Gastroesophageal sphincter (tissue), 4 donors: ENCODE measurements around the gene PCGF5. TPM values are rescaled to one million over a fixed set of nuclear protein-coding genes. Genes with fewer than 3 reads are reported as not detected.
"Not testable (repeated sequence)": the region's sequence is repeated elsewhere in the genome, so short reads cannot be mapped to it uniquely, and the experiment has no call there.

Experiments
- ATAC-seq: fragments of 150-250 bp; one replicate; pipeline ENCODE4 v1.9.1; 2016; ENCODE audit warnings: mild to moderate bottlenecking, moderate library complexity
- H3K27ac ChIP-seq, 4 donors: fragments of 200-600 bp; sonication (generic) in 3 of 4; 1 replicate in 3 of 4; 2 replicates in 1 of 4; pipeline ENCODE4 v1.5.1; 2016 to 2019
- H3K27me3 ChIP-seq: fragments of 200-600 bp; sonication (generic); one replicate; pipeline ENCODE4 v1.5.1; 2019
- H3K36me3 ChIP-seq, 2 donors: fragments of 200-600 bp; sonication (generic); one replicate each; pipeline ENCODE4 v1.5.1; 2019; ENCODE audit warnings: control low read depth in 1 of 2
- H3K4me1 ChIP-seq, 3 donors: fragments of 200-600 bp; sonication (generic); 1 replicate in 2 of 3; 2 replicates in 1 of 3; pipeline ENCODE4 v1.5.1; 2016 to 2019; ENCODE audit warnings: control low read depth in 2 of 3
- H3K4me3 ChIP-seq, 2 donors: fragments of 200-600 bp; sonication (generic); one replicate each; pipeline ENCODE4 v1.5.1; 2019; ENCODE audit warnings: mild to moderate bottlenecking in 1 of 2, moderate library complexity in 1 of 2
- H3K9me3 ChIP-seq, 3 donors: fragments of 200-600 bp; sonication (generic); one replicate each; pipeline ENCODE4 v1.5.1; 2017 to 2019; ENCODE audit warnings: control low read depth in 2 of 3
- EP300 ChIP-seq: sonication (generic); formaldehyde crosslinking; IDR thresholded peaks from one replicate; pipeline ENCODE4 v1.6.1; 2017; ENCODE audit warnings: antibody characterized with exemption, mild to moderate bottlenecking
- POLR2A ChIP-seq, 2 donors: fragments of 450-650 bp; IDR thresholded peaks; one replicate each; pipeline ENCODE4 v1.6.1; 2017; ENCODE audit warnings: antibody characterized with exemption in 2 of 2, mild to moderate bottlenecking in 2 of 2, moderate library complexity in 1 of 2
- POLR2AphosphoS5 ChIP-seq: sonication (generic); formaldehyde crosslinking; IDR thresholded peaks from one replicate; pipeline ENCODE4 v1.6.1; 2017; ENCODE audit warnings: antibody characterized with exemption
- WGBS, 2 donors: methylation state at CpG; one replicate each; pipeline ENCODE4 v1.1.5; 2018; ENCODE audit warnings: low coverage in 1 of 2; 5-methylcytosine and 5-hydroxymethylcytosine counted together
- total RNA-seq, 4 donors: library from RNA; depleted of rRNA; stranded (reverse); fragments of >200 nt; gene quantifications; one replicate each; pipeline ENCODE4 v1.1.0, GENCODE V29; 2016
- TF ChIP-seq, protein P1 (sequence below), 4 experiments: fragments of 200-600 bp in 2 of 4; fragments of 450-650 bp in 2 of 4; sonication (generic) in 1 of 4; IDR thresholded peaks; one replicate each; pipeline ENCODE4 v1.5.1; 2017 to 2019; ENCODE audit warnings: antibody characterized with exemption in 4 of 4, mild to moderate bottlenecking in 2 of 4, moderate library complexity in 2 of 4

PCGF5 gene
- total RNA-seq, 4 donors from 2014 or later = 51.5 to 81.6 (median 66.1) TPM

DNA sequence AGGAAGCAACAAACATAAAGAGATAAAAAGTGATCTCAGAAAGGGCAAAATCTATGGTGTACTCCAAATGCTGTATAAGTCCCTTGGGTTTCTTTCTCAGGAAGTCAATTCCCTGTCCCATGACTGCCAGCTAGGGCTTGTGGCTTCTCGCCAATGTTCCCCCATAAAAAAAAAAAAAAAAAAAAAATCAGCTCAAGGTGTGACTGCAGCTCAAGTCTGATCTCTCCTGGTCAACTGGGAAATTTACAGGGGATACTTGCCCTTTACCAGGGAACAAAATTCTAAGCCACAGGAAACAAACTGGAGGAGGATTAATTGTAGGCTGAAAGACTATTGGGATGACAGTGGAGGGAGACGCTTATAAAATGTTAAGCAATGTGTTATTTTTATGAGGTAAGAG, 76.0 kb downstream of the PCGF5 start:
- Histone ChIP-seq H3K4me3 (no peak overlapping the region), H3K27me3 (peaks cover 8% of the 10 kb centered on the region), H3K9me3 (no peaks in the 10 kb centered on the region), H3K36me3 (no peaks in the 10 kb centered on the region), H3K4me1 (peaks cover 0 to 14% (median 0%) of the 10 kb centered on the region in 3 donors), H3K27ac (no peak overlapping the region)
- no peak for TF ChIP-seq POLR2A (IDR thresholded peaks at IDR 0.05)
- TF ChIP-seq, protein P1, sequence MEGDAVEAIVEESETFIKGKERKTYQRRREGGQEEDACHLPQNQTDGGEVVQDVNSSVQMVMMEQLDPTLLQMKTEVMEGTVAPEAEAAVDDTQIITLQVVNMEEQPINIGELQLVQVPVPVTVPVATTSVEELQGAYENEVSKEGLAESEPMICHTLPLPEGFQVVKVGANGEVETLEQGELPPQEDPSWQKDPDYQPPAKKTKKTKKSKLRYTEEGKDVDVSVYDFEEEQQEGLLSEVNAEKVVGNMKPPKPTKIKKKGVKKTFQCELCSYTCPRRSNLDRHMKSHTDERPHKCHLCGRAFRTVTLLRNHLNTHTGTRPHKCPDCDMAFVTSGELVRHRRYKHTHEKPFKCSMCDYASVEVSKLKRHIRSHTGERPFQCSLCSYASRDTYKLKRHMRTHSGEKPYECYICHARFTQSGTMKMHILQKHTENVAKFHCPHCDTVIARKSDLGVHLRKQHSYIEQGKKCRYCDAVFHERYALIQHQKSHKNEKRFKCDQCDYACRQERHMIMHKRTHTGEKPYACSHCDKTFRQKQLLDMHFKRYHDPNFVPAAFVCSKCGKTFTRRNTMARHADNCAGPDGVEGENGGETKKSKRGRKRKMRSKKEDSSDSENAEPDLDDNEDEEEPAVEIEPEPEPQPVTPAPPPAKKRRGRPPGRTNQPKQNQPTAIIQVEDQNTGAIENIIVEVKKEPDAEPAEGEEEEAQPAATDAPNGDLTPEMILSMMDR (IDR thresholded peaks at IDR 0.05) = no peak
- TF ChIP-seq EP300 = no peak
- no peak for TF ChIP-seq POLR2AphosphoS5
- ATAC-seq = no peak
- WGBS, 2 donors = 52 to 70% methylated on average over 2 of the region's 2 CpGs

DNA sequence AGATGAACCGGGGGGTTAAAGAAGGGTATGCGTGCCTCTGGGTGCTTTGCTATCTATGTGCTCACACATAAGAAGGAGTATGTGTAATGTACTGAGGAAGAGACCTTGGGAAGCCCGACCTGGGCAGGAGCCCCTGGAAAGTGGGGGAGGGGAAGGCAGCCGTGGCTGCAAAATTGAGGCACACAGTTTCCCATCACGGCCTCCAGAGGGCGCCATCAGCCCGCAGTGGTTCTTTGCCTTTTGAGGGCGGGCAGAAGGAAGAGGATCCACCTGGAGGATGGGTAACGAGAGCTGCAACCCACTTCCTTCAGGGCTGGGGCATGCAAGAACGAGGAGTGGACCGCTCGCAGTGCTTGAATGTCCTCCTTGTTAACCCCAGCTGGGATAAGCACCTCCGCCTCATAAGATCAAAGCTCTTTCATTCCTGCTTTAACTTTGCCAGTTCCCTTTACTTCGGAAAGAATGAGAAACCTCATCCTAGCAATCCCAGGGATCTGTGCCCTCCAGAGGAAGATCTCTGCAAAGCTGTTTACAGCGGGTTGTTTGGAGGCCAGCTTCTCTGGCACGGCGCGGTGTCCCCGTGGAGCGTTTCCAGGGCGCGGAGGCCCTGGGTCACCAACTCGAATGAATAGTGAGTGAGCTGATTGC, 77.9 kb downstream of the PCGF5 start:
- Histone ChIP-seq H3K27me3 (no peaks in the 10 kb centered on the region), H3K27ac (peak overlapping the region in 3 of 4 donors; percentile 25 to 61 (median 40)), H3K4me1 (peaks cover 0 to 14% (median 0%) of the 10 kb centered on the region in 3 donors), H3K9me3 (no peaks in the 10 kb centered on the region), H3K36me3 (no peaks in the 10 kb centered on the region), H3K4me3 (peak overlapping the region; percentile 26 to 52)
- 0% methylated on average over 9 to 21 of the region's 23 CpGs for WGBS, 2 donors
- no peak for TF ChIP-seq POLR2AphosphoS5
- TF ChIP-seq, protein P1 (IDR thresholded peaks at IDR 0.05) = peak; percentile 86 to 97 (median 92)
- peak; percentile 82 for ATAC-seq

GRCh38 chr10:91299999-91300575, 79.6 kb downstream of the PCGF5 start:
- ATAC-seq = no peak
- H3K4me3 ChIP-seq = no peak overlapping the region
- TF ChIP-seq, protein P1 (IDR thresholded peaks at IDR 0.05) = no peak
- TF ChIP-seq POLR2A (IDR thresholded peaks at IDR 0.05) (no peak), POLR2AphosphoS5 (no peak)
- no peaks in the 10 kb centered on the region for H3K36me3 ChIP-seq
- H3K4me1 ChIP-seq = peaks cover 0 to 14% (median 0%) of the 10 kb centered on the region in 3 donors
- no peaks in the 10 kb centered on the region for H3K27me3 ChIP-seq
- no peaks in the 10 kb centered on the region for H3K9me3 ChIP-seq
- 83% methylated on average over 1 of the region's 1 CpG; no CpG with 5 or more reads in 1 of the 2 donors for WGBS, 2 donors
- no peak overlapping the region for H3K27ac ChIP-seq

GRCh38 chr10:91302946-91303345, 82.5 kb downstream of the PCGF5 start:
- not testable (repeated sequence) for H3K9me3 ChIP-seq, H3K27ac ChIP-seq, H3K27me3 ChIP-seq, H3K4me3 ChIP-seq, ATAC-seq, H3K36me3 ChIP-seq
- peaks cover 0 to 11% (median 0%) of the 10 kb centered on the region in 3 donors for H3K4me1 ChIP-seq
- WGBS, 2 donors = 57% methylated on average over 2 of the region's 3 CpGs; no CpG with 5 or more reads in 1 of the 2 donors

- not testable (repeated sequence) for ATAC-seq, H3K27ac ChIP-seq, H3K36me3 ChIP-seq, H3K4me1 ChIP-seq, H3K4me3 ChIP-seq, H3K27me3 ChIP-seq, H3K9me3 ChIP-seq
- WGBS, 2 donors = 77 to 80% methylated on average over 6 to 7 of the region's 7 CpGs
These were observed 85.5 kb downstream of the PCGF5 start for GRCh38 chr10:91305979-91306378.

DNA sequence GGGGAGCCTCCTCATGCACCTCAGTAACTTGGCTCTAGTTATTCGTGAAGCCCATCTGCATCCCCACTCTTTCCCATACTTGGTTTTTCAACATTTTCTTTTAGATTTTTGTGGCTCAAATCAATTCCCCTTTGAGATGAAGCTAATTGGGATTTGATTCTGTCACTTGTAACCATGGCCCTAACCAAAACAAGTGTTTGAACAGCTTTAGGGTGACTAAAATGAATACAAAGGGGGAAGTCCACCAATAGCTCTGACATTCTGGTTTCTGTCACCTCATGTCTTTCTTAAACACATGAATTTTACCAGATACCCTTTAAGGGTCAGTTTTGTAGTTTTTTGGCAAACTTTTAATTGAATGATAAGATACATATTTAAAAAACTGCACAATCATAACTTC, 87.0 kb downstream of the PCGF5 start:
- H3K27ac ChIP-seq = no peak overlapping the region
- TF ChIP-seq, protein P1 (IDR thresholded peaks at IDR 0.05) = no peak
- TF ChIP-seq POLR2AphosphoS5 (no peak), POLR2A (IDR thresholded peaks at IDR 0.05) (no peak), EP300 (no peak)
- no peaks in the 10 kb centered on the region for H3K4me1 ChIP-seq
- no peaks in the 10 kb centered on the region for H3K9me3 ChIP-seq
- no peaks in the 10 kb centered on the region for H3K27me3 ChIP-seq
- no peak overlapping the region for H3K4me3 ChIP-seq
- H3K36me3 ChIP-seq = no peaks in the 10 kb centered on the region
- 100% methylated on average over 1 of the region's 1 CpG for WGBS, 2 donors
- ATAC-seq = no peak
